ENCODE results near the gene PTAFR.

- TF ChIP-seq POLR2A (IDR thresholded peaks at IDR 0.05) (no peak), CTCF (IDR thresholded peaks at IDR 0.05) (no peak)
These were observed 44.0 kb downstream of the PTAFR start for GRCh38 chr1:28132171-28133167.

Data from lower leg skin (tissue), 3 donors.